ENCODE measurements around the gene IKZF1.

GRCh38 chr7:50321487-50322067, 17.1 kb downstream of the IKZF1 start:
- no peak for TF ChIP-seq ZSCAN20 (CRISPR knock-in tag; IDR thresholded peaks at IDR 0.05)
- TF ChIP-seq POLR2A (IDR thresholded peaks at IDR 0.05; ENCODE audit: low read length), result no peak
- TF ChIP-seq CTCF (IDR thresholded peaks at IDR 0.05), result no peak
- TF ChIP-seq JUN (IDR thresholded peaks at IDR 0.05), result no peak
- TF ChIP-seq RARB (CRISPR knock-in tag; IDR thresholded peaks at IDR 0.05), result no peak
- TF ChIP-seq NR3C1 (IDR thresholded peaks at IDR 0.05), result no peak
- TF ChIP-seq BHLHE40 (IDR thresholded peaks at IDR 0.05; ENCODE audit: low read depth, low read length), result no peak
- TF ChIP-seq USF2 (IDR thresholded peaks at IDR 0.05), result no peak
